Amniotic epithelial cell (primary cell): ENCODE measurements around the gene KLC3.
"Not testable (repeated sequence)": the region's sequence is repeated elsewhere in the genome, so short reads cannot be mapped to it uniquely, and the experiment has no call there.

Experiments used
- DNase-seq: peaks from one replicate; pipeline ENCODE4 v3.0.0-alpha.2; 2010; ENCODE audit warnings: low read depth

Gene KLC3

GRCh38 chr19:45320997-45321775 is 19.4 kb upstream of the KLC3 start:
- DNase-seq = no peak

GRCh38 chr19:45321848-45322247 is 18.7 kb upstream of the KLC3 start:
- DNase-seq = no peak

- DNase-seq = no peak
Observed at GRCh38 chr19:45322311-45322710, 18.2 kb upstream of the KLC3 start.

GRCh38 chr19:45322744-45323281 is 17.7 kb upstream of the KLC3 start, which contains the start of gene CKM:
Gene CKM (minus strand): TSS chr19:45322875. CDS start chr19:45319713, 3,162 bp downstream.
- no peak for DNase-seq

GRCh38 chr19:45323671-45324081 is 16.9 kb upstream of the KLC3 start:
- no peak for DNase-seq

GRCh38 chr19:45324349-45324907 is 16.1 kb upstream of the KLC3 start:
- DNase-seq = no peak

GRCh38 chr19:45327404-45328143 is 13.0 kb upstream of the KLC3 start:
- no peak for DNase-seq

- no peak for DNase-seq
Observed at GRCh38 chr19:45331411-45331810, 9.1 kb upstream of the KLC3 start.

GRCh38 chr19:45333609-45334303 is 6.8 kb upstream of the KLC3 start:
- DNase-seq = no peak

GRCh38 chr19:45334881-45335280 is 5.7 kb upstream of the KLC3 start:
- DNase-seq = not testable (repeated sequence)

- DNase-seq = no peak
Observed at GRCh38 chr19:45336696-45337251, 3.8 kb upstream of the KLC3 start.

GRCh38 chr19:45339629-45340028 is 921 bp upstream of the KLC3 start:
- DNase-seq = no peak

GRCh38 chr19:45340899-45341453 is 426 bp downstream of the KLC3 start:
- peak; percentile 12 for DNase-seq

- DNase-seq = no peak
Observed at GRCh38 chr19:45342911-45343310, 2.4 kb downstream of the KLC3 start.

GRCh38 chr19:45344621-45345505 is 4.3 kb downstream of the KLC3 start:
- no peak for DNase-seq

GRCh38 chr19:45345506-45345860 is 4.9 kb downstream of the KLC3 start:
- DNase-seq = no peak

GRCh38 chr19:45346449-45346848 is 5.9 kb downstream of the KLC3 start:
- DNase-seq = no peak

GRCh38 chr19:45347570-45348366 is 7.2 kb downstream of the KLC3 start:
- DNase-seq = no peak

GRCh38 chr19:45348367-45349125 is 8.0 kb downstream of the KLC3 start:
- no peak for DNase-seq
